Activated gamma-delta T cell treated with anti-CD3 and anti-CD28 coated beads, Interleukin-2, amount 50 U/mL, for 16 hours (primary cell): ENCODE results near the gene DNAAF8.
"Not testable (repeated sequence)": the region's sequence is repeated elsewhere in the genome, so short reads cannot be mapped to it uniquely, and the experiment has no call there.

Experiments used
- DNase-seq: peaks from one replicate; pipeline ENCODE4 v3.0.0-alpha.2; 2020; ENCODE audit warnings: low read depth

The DNAAF8 gene

GRCh38 chr16:4783251-4783950 is 49.1 kb downstream of the DNAAF8 start:
- DNase-seq, result no peak

GRCh38 chr16:4783951-4784336 is 49.6 kb downstream of the DNAAF8 start:
- no peak for DNase-seq

GRCh38 chr16:4784444-4784987 is 50.2 kb downstream of the DNAAF8 start:
- not testable (repeated sequence) for DNase-seq

GRCh38 chr16:4785758-4786433 is 51.6 kb downstream of the DNAAF8 start:
- no peak for DNase-seq

GRCh38 chr16:4787068-4787467 is 52.7 kb downstream of the DNAAF8 start:
- no peak for DNase-seq

GRCh38 chr16:4787627-4788482 is 53.5 kb downstream of the DNAAF8 start, which contains the start of gene SEPTIN12:
Gene SEPTIN12, minus strand, starts transcription at chr16:4788345. Its CDS starts 700 bp downstream, at chr16:4787645.
- DNase-seq, result no peak

GRCh38 chr16:4788489-4788889 is 54.2 kb downstream of the DNAAF8 start:
- DNase-seq, result no peak

- no peak for DNase-seq
Observed at GRCh38 chr16:4788910-4789309, 54.6 kb downstream of the DNAAF8 start.

GRCh38 chr16:4790261-4790660 is 55.9 kb downstream of the DNAAF8 start:
- no peak for DNase-seq

GRCh38 chr16:4790871-4791270 is 56.5 kb downstream of the DNAAF8 start:
- DNase-seq, result no peak

- no peak for DNase-seq
Observed at GRCh38 chr16:4792951-4793513, 58.7 kb downstream of the DNAAF8 start.

- no peak for DNase-seq
Observed at GRCh38 chr16:4795181-4795827, 61.0 kb downstream of the DNAAF8 start, which contains the start of gene SMIM22. Gene SMIM22, plus strand, starts transcription at chr16:4795369. Its CDS starts 366 bp downstream, at chr16:4795735.

GRCh38 chr16:4795828-4796572 is 61.7 kb downstream of the DNAAF8 start:
- DNase-seq, result no peak

- no peak for DNase-seq
Observed at GRCh38 chr16:4796982-4797804, 62.9 kb downstream of the DNAAF8 start.

GRCh38 chr16:4797805-4798252 is 63.5 kb downstream of the DNAAF8 start:
- DNase-seq, result no peak

- DNase-seq, result no peak
Observed at GRCh38 chr16:4798456-4798855, 64.1 kb downstream of the DNAAF8 start.
